ENCODE measurements around the gene DHCR7. TPM values are rescaled to one million over a fixed set of nuclear protein-coding genes. Genes with fewer than 3 reads are reported as not detected.

The DHCR7 gene
- total RNA-seq, 1 experiment from 2014 or later = 371 TPM

DNA sequence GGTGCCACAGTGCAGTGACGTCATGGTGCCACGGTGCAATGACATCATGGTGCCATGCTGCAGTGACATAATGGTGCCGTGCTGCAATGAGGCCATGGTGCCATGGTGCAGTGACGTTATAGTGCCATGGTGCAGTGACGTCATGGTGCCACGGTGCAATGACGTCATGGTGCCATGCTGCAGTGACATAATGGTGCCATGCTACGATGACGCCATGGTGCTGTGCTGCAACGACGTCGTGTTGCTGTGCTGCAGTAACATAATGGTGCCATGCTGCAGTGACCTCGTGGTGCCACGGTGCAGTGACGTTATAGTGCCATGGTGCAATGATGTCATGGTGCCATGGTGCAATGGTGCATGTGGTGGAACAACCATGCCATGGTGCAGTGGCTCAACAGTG, 45.3 kb downstream of the DHCR7 start:
- POLR2A ChIA-PET = no interaction called here
- 0 out of 2 replicates have a peak, but pooled peaks cover 1% of the 10 kb centered on the region for H3K27me3 ChIP-seq (replicated peaks; ENCODE audit: control insufficient read depth, insufficient read depth, low read length)
- CTCF ChIA-PET = no interaction called here
- Mint-ChIP-seq H3K9me3 (ENCODE audit: unreplicated experiment) (peaks cover 22% of the 10 kb centered on the region), H3K4me1 (ENCODE audit: low read depth, unreplicated experiment) (no peaks in the 10 kb centered on the region), H3K27ac (ENCODE audit: unreplicated experiment) (no peak overlapping the region), H3K36me3 (ENCODE audit: insufficient read depth, unreplicated experiment) (no peaks in the 10 kb centered on the region), H3K27me3 (ENCODE audit: insufficient read depth, unreplicated experiment) (peaks cover 14% of the 10 kb centered on the region), H3K4me3 (ENCODE audit: unreplicated experiment) (no peak overlapping the region)
- H3K36me3 ChIP-seq (ENCODE audit: control insufficient read depth, insufficient read depth, low read length) = no peaks in the 10 kb centered on the region
- BruUV-seq (replicated peaks) = no TSS peak
- TF ChIP-seq, protein P1, sequence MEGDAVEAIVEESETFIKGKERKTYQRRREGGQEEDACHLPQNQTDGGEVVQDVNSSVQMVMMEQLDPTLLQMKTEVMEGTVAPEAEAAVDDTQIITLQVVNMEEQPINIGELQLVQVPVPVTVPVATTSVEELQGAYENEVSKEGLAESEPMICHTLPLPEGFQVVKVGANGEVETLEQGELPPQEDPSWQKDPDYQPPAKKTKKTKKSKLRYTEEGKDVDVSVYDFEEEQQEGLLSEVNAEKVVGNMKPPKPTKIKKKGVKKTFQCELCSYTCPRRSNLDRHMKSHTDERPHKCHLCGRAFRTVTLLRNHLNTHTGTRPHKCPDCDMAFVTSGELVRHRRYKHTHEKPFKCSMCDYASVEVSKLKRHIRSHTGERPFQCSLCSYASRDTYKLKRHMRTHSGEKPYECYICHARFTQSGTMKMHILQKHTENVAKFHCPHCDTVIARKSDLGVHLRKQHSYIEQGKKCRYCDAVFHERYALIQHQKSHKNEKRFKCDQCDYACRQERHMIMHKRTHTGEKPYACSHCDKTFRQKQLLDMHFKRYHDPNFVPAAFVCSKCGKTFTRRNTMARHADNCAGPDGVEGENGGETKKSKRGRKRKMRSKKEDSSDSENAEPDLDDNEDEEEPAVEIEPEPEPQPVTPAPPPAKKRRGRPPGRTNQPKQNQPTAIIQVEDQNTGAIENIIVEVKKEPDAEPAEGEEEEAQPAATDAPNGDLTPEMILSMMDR (IDR thresholded peaks at IDR 0.05; ENCODE audit: insufficient read depth in 1 of 2, low read depth in 1 of 2, low read length in 1 of 2, severe bottlenecking in 1 of 2, unreplicated experiment in 1 of 2) = no peak
- H3K4me1 ChIP-seq = no peaks in the 10 kb centered on the region
- intact Hi-C loops (cut with micrococcal nuclease; ENCODE audit: unreplicated experiment) = no loop called here
- no peaks in the 10 kb centered on the region for H3K9me3 ChIP-seq
- no peak overlapping the region for H3K4me3 ChIP-seq (ENCODE audit: low read depth, low read length)
- no peak for DNase-seq

DNA sequence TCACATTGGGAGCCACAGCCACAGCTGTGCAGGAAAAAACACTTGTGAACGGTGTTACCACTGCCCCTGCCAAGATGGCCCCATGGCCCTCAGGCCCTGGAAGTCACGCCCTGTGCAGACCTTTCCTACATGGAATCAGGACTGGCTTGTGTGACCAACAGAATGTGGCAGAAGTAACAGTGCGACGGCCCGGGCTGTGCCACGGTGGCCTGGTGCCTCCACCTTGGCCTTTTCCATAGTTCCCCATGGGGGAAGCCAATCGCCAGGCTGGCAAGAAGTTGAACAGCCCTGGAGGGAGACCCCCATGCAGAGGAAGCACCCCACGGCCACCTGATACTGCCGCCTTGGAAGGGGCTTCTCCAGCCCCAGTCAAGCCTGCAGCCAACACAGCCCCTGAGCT, 48.0 kb downstream of the DHCR7 start:
- BruUV-seq (replicated peaks) = no TSS peak
- ChIA-PET POLR2A (no interaction called here), CTCF (no interaction called here)
- no peak for DNase-seq
- Histone ChIP-seq H3K4me1 (no peaks in the 10 kb centered on the region), H3K4me3 (ENCODE audit: low read depth, low read length) (no peak overlapping the region), H3K36me3 (ENCODE audit: control insufficient read depth, insufficient read depth, low read length) (no peaks in the 10 kb centered on the region), H3K27me3 (replicated peaks; ENCODE audit: control insufficient read depth, insufficient read depth, low read length) (0 out of 2 replicates have a peak, but pooled peaks cover 1% of the 10 kb centered on the region), H3K9me3 (no peaks in the 10 kb centered on the region)
- peaks cover 22% of the 10 kb centered on the region for H3K9me3 Mint-ChIP-seq (ENCODE audit: unreplicated experiment)
- TF ChIP-seq, protein P1 (IDR thresholded peaks at IDR 0.05; ENCODE audit: insufficient read depth in 1 of 2, low read depth in 1 of 2, low read length in 1 of 2, severe bottlenecking in 1 of 2, unreplicated experiment in 1 of 2) = no peak
- no peak overlapping the region for H3K4me3 Mint-ChIP-seq (ENCODE audit: unreplicated experiment)
- intact Hi-C loops (cut with micrococcal nuclease; ENCODE audit: unreplicated experiment) = no loop called here
- no peaks in the 10 kb centered on the region for H3K36me3 Mint-ChIP-seq (ENCODE audit: insufficient read depth, unreplicated experiment)
- H3K4me1 Mint-ChIP-seq (ENCODE audit: low read depth, unreplicated experiment) = no peaks in the 10 kb centered on the region
- H3K27ac Mint-ChIP-seq (ENCODE audit: unreplicated experiment) = no peak overlapping the region
- H3K27me3 Mint-ChIP-seq (ENCODE audit: insufficient read depth, unreplicated experiment) = peaks cover 11% of the 10 kb centered on the region

DNA sequence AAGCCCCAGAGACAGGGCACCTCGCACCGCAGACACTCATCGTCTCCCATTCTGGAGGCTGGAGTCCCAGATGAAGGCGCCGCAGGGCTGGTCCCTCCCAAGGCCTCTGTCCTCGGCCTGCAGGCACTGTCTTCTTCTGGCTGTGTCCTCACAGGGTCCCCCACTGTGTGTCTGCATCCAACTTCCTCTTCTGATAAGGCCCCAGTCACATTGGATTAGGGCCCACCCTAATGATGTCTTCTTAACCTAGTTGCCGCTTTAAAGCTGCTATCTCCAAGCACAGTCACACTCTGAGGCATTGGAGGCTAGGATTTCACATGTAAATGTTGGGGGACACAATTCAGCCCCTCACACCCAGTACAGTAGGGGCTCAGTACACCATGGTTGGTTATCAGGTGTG, 48.9 kb downstream of the DHCR7 start:
- no TSS peak for BruUV-seq (replicated peaks)
- no peak overlapping the region for H3K4me3 ChIP-seq (ENCODE audit: low read depth, low read length)
- 0 out of 2 replicates have a peak, but pooled peaks cover 1% of the 10 kb centered on the region for H3K27me3 ChIP-seq (replicated peaks; ENCODE audit: control insufficient read depth, insufficient read depth, low read length)
- DNase-seq = no peak
- H3K27me3 Mint-ChIP-seq (ENCODE audit: insufficient read depth, unreplicated experiment) = peaks cover 14% of the 10 kb centered on the region
- H3K4me1 Mint-ChIP-seq (ENCODE audit: low read depth, unreplicated experiment) = no peaks in the 10 kb centered on the region
- POLR2A ChIA-PET = no interaction called here
- H3K36me3 ChIP-seq (ENCODE audit: control insufficient read depth, insufficient read depth, low read length) = no peaks in the 10 kb centered on the region
- no peak overlapping the region for H3K27ac Mint-ChIP-seq (ENCODE audit: unreplicated experiment)
- no peak overlapping the region for H3K4me3 Mint-ChIP-seq (ENCODE audit: unreplicated experiment)
- peaks cover 20% of the 10 kb centered on the region for H3K9me3 Mint-ChIP-seq (ENCODE audit: unreplicated experiment)
- CTCF ChIA-PET = no interaction called here
- intact Hi-C loops (cut with micrococcal nuclease; ENCODE audit: unreplicated experiment) = no loop called here
- no peaks in the 10 kb centered on the region for H3K4me1 ChIP-seq
- H3K9me3 ChIP-seq = no peaks in the 10 kb centered on the region
- TF ChIP-seq, protein P1 (IDR thresholded peaks at IDR 0.05; ENCODE audit: insufficient read depth in 1 of 2, low read depth in 1 of 2, low read length in 1 of 2, severe bottlenecking in 1 of 2, unreplicated experiment in 1 of 2) = no peak
- H3K36me3 Mint-ChIP-seq (ENCODE audit: insufficient read depth, unreplicated experiment) = no peaks in the 10 kb centered on the region
